GM21619 (cell line): ENCODE measurements around the gene JPT2.

Source experiments
- ATAC-seq: cut with Tn5 transposase; IDR thresholded peaks from one replicate; pipeline ENCODE4 v1.9.1; 2021; ENCODE audit not compliant: unreplicated experiment

The JPT2 gene

DNA sequence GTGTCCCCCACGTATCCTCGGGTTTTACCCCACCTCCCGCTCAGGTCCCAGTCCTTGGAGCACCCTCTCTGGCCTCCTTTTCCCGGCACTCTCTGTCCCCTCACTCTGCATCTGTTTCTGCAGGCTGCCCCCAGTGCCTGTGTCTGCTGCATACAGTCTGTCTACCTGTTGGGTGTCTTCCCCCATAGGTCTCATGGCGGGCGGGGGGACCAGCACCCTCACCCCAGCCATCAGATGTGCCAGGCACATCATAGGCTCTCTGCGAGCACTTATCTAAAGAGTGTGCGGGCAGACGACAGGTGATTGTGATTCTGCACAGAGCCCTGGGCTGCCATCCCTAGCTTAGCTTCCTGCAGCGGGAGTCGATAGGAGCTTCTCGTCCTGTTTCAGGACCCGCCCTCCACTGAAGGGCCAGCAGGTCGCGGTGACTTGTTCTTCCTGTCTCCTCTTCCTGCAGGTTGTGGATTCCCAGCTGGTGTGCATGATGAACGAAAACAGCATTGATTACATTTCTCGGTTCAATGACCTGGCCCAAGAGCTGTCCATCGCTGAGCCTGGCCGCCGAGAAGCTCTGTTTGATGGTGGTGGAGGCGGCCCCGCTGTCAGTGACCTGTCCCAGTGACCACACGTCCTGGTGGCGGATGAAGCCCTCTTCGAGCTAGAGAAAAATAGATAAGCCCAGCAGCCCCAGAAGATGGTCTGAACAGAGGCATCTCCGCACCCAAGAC is 4.5 kb upstream of the JPT2 start:
- no peak for ATAC-seq

DNA sequence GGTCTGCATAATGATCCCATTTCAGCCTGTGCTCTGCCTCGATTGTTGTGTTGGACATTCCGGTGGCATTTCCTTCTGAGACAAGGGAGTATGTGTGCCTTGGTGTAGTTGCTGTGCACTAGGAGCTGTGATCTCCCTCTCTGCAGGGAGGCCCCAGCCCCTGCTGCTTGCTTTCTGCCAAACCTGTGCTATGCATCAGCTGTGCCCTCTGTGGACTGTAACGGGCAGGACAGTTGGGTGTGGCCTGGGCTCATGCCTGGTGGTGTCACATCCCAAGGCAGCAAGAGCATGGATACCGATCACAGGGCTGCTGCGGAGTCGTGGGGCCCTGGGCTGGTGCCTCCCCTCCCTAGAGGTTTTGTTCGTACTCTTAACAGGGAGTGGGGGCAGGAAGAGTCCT is 3.8 kb upstream of the JPT2 start:
- no peak for ATAC-seq

DNA sequence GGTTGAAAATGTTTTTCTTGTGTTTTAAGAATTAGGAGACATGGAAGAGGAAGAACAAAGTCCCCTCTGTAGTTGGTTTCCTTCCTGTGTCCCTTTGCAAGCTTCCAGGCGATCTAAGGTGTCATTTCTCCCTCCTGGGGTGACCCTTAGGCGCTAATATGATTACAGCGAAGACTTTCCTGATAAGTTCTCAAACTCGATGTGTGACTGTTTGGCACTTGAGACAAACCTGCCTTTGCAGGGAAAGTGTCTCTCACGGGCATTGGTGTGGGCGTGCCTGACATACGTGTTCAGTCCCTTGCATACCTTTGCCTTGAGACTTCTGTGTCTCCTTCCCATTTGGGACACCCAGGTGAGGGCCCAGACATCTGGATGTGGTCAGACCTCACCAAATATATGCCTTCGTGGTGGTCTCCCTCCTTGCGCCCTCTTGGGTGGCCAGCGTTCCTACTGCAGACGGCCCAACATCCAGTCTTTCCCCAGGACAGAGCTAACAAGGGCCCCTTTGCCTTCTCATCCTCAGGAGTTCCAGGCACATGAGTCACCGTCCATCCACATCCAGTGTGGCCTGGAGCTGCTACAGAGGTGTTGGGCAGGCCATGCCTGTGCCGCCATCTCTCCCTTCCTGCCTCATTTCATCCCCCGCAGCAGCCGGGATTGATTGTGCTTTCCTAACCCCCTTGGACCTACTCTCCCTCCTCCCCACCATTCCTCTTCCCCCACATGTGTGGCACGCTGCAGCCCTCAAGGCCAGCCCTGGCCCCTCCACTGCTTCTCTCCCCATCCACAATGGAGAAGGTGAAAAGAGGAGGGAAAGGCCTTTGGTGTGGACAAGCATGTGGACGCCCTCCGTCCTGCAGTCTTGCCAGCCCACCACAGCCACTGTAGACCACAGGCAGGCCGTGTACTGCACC is 3.1 kb upstream of the JPT2 start:
- ATAC-seq: no peak

DNA sequence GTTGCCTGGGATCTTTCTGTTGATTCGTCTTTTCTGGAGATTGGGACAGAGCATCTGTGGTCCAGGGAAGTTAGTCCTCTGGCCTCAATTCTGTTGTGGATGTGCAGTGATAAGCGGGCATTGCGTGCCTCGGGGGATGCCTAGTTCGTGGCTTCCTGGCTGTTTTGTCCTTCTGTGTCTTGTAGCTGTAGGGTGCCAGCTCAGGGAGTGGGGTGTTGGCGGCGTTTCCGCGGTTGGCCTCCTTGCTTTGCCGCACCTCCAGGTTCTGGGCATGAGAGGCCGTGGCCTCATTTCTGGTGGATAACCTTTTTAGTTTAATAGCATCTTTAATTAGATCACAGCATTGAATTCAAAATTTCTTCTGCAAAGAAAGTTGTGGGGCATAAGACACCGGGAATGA is 1.4 kb upstream of the JPT2 start:
- ATAC-seq: no peak

DNA sequence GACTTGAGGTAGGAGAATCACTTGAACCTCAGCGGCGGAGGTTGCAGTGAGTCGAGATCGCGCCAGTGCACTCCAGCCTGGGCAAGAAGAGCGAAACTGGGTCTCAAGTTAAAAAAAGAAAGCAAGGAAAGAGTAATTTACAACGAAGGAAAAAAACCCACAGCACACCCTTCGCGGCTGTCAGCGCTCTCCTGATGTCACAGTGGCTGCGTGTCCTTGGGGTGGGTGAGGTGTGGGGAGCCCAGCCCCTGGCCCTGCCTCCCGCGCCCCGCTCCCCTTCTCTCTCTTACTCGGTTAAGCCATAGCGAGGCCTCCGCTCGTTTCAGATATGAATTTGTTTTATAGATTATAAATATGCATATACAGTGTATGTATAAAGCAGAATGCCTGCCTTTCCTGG is 740 bp upstream of the JPT2 start:
- no peak for ATAC-seq

DNA sequence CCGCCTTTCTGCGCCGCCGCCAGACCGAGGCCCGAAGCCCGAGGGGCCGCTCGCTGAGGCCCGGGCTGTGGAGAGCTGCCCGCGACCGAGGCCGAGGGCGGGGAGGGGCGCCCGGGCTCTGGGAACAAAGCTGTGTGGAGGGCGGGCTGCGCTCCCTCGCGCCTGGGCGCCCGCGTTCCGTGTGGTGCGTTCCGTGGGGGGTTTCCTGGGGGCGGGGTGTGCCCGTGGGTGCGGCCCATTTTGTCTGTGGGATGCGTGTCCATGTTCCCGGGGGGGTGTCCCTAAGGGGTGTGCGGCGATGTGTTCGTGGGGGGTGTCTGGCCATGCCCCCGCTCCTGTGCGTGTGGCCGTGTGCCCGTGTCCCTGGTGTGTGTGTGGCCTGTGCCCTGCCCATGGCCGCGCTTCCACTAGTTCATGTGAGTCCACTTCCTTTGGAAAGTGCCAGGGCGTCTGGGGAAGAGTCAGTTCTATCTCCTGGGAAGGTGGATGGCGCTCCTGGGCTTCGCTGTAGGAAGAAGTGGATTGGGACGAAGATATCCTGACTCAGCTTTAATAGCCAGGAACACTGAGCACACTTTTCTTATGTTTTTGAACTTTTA is 520 bp downstream of the JPT2 start:
- ATAC-seq: peak; percentile 5

DNA sequence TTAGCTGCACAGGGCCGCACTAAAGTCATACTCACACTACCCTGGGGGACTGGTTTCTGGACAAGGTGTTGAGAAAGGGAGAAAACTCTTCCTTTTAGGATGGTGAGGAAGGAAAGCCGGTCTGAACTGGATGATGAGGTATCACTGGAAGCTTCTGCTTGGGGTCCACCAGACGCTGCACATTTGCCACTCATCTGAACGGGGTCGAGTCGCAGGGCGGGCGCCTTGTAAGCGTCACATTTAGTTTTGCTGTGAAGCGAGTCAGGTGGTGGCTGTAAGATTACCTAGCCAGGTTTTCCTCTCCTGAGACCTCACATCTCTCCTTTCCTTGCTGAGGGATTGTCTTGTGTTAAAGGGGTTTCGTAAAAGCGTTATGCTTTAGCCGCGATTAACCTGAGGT is 2.3 kb downstream of the JPT2 start:
- no peak for ATAC-seq

DNA sequence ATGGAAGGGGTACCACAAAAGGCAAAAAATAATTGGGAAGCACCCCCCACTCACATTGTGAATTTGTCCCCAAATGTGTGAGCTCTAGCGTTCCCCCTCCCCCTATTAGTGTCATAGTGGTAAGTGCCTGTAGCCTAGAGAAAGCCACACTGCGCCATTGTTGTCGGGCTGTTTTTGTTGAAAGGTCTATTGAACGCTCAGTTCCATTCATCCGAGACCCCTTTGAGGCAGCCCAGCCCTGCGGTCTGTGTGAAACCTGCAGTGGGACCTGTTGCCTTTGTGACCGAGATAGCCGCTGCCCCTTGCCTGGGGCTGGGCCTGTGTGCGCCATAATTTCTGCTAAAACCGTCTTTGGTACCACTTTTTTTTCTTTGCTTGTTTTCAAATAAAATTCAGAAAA is 3.0 kb downstream of the JPT2 start:
- no peak for ATAC-seq

DNA sequence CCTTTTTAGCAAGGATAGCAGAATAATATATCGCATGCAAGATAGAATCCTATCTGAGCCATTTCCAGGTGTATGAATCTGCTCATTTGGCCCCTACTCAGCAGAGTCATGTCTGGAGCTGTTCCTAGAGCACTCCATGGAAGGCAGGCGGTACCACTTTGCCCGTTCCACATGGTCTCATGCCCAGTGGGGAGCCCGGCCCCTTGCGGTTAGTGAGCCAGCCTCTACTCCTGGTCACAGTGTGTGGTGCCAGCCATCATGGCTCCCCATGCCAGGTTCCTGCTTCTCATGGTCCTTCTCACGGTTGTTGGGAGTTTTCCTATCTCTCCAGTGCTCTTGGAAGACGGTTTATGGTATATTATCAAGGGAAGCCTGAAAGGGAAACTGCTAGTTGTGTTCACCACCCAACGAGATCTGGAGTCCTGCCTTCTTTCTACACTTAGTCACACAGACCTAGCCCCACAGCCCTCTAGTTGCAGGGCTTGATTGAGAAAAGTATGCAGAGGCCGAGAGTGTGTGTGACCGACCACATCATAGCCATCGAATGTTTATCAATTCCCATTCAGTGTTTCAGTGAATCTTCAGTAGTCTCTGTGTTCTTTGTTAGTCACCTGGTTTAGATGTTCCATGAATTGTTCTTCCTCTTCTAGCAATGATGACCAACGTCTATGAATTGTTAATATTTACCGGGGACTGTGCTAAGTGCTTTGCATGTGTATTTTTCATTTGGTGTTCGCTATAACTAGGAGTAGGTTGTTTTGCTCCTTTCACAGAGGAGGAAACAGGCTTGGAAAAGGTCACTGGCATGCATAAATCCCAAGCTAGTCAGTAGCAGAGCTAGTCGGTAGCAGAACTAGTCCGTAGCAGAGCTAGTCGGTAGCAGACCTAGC is 9.6 kb downstream of the JPT2 start:
- ATAC-seq: no peak

DNA sequence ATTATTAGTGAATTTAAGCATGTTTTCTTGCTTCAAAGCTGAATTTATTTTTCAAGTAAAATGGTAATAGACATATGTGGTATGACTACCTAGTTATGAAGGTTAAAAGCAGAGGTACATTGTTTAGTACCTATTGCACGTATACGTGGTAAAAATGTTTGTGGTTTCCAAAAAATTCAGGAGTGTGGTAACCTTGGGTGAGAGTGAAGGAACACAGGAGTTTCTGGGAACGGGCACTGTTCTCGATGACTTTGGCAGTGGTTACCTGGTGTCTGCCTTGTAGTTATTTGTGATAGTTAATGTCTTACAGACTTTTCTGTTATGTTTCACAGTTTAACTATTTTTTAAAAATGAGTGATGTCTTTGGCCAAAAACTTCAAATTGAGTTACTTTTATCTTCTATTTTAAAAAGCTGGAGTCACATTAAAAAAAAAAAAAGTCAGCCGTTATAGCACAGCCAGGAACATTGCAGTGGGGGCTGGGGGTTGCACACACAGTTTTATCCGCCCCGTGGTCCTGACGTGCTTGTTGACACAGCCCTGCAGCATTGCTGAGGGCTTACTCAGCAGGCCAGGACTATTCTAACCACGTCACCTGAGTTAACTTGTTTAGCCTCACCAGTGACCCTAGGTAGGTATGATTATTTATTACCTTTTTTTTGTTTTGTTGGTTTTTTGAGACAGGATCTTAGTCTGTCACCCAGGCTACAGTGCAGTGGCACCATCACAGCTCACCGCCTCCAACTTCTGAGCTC is 10.9 kb downstream of the JPT2 start:
- no peak for ATAC-seq

DNA sequence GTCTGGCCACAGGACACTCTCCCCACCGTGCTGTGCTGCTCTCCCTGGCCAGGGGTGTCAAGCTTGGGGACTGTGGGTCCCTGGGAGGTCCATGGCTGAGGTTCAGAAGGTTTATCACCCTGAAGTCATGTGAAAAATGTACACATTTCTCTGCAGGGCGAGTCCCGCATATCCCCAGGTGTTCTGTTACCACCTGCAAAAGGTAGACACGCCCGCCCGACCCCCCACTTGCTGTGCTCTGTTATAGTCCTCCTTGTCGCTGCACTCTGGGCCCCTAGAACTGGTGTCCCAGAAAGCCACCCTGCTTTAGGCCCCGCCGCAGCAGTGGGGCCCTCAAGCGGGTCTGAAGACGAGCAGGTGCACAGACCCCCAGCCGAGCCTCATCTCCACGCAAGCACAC is 11.8 kb downstream of the JPT2 start:
- no peak for ATAC-seq

DNA sequence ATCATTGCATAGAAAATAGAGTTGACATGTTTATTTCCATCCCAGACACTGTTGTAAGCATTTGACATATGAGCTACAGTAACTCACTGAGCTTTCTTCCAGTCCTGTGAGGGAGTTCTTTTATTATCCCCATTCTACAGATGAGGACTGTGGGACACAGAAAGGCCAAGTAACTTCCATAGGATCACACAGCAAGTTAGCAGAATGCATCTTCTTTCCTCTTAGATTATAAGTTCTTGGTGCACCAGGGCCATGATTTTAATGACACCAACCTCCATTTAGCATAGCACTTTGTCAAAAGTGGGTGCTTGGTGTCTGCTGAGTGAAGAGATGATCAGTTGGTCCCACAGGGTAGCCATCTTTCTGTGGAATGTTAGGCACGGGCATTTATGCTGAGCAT is 12.7 kb downstream of the JPT2 start:
- ATAC-seq: no peak

DNA sequence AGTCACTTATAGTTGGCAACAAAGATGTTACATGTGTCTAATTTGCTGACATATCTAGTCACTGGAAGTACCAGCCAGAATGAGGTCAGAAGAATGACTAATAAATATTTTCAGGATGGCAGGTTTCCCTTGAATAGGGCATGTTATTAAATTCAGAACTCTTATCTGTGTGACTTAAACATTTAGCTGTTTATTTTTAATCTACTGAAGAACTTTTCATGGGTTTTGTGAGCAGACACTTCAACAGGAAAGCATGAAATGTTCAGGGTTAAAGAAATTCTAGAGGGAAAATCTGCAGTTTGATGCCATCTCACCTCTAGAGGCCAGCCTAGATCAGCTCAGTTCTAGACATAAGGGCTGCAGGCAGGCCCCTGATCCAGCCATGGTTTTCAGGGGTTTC is 13.2 kb downstream of the JPT2 start:
- ATAC-seq: no peak

DNA sequence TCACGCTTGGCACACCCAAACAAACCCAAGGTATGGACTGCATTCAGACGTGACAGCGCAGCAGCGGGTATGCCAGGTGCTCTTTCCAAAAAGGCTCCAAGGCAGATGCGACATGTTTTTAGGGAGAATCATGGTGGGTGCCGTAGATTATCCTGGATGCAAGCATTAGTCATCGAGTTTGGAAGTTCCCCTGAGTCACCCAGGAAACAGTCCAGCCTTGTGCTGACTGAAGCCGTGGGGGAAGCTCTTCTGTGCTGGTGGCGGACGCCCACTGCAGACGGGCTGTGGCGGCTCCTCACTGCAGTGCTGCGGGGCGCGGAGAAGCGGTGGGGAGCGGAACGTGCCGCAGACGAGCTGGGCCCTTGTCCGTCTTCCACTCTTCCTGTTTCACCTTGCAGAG is 13.9 kb downstream of the JPT2 start:
- ATAC-seq: no peak

DNA sequence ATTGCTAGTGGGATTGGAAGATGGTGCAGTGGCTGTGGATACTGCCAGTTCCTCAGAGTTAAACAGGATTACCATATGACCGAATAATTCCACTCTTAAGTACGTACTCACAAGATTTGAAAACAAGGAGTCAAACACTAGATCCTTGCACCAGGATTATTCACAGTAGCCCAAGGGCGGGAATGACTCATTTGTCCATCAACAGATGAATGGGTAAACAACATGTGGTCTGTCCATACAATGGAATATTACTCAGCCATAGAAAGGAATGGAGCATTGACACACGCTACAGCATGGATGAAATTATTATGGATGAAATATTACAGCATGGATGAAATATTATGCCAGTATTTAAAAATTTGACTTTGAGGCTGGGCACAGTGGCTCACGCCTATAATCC is 18.8 kb downstream of the JPT2 start:
- no peak for ATAC-seq

DNA sequence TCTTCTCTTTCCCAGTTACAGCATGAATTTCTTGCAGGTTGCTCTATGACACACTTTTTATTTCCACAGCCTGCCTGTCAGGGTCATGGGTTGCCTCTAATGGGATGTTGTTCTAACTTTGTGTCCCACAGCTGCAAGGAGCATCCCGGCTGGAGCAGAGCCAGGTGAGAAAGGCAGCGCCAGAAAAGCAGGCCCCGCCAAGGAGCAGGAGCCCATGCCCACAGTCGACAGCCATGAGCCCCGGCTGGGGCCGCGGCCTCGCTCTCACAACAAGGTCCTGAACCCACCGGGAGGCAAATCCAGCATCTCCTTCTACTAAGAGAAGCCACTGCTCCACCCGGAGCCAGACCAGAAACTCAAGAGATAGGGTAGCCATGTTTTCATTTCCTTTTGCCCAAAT is 20.6 kb downstream of the JPT2 start:
- no peak for ATAC-seq

DNA sequence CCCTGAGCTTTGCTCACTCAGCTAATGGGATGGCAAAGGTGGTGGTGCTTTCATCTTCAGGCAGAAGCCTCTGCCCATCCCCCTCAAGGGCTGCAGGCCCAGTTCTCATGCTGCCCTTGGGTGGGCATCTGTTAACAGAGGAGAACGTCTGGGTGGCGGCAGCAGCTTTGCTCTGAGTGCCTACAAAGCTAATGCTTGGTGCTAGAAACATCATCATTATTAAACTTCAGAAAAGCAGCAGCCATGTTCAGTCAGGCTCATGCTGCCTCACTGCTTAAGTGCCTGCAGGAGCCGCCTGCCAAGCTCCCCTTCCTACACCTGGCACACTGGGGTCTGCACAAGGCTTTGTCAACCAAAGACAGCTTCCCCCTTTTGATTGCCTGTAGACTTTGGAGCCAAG is 22.2 kb downstream of the JPT2 start:
- no peak for ATAC-seq

DNA sequence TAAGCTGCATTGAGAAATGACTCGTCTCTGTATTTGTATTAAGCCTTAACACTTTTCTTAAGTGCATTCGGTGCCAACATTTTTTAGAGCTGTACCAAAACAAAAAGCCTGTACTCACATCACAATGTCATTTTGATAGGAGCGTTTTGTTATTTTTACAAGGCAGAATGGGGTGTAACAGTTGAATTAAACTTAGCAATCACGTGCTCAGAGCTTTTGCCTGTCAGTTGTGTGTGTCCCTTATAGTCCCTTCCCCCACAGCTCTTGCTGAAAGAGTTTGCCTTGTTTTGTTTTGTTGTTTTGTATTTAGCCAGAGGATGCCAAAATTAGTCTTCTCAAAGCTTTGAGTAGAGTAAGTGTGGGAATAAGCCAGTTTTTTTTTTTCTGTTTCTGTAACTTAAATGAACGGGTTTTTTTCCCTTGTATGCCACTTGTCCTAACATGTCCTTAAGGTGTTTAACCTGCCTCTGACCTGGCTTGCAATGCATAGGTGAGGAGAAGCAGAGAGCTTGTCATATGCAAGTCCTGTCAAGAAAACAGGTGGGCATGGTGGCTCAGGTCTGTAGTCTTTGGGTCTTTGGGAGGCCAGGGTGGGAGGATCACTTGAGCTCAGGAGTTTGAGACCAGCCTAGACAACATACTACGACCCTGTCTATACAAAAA is 23.3 kb downstream of the JPT2 start:
- ATAC-seq: no peak

DNA sequence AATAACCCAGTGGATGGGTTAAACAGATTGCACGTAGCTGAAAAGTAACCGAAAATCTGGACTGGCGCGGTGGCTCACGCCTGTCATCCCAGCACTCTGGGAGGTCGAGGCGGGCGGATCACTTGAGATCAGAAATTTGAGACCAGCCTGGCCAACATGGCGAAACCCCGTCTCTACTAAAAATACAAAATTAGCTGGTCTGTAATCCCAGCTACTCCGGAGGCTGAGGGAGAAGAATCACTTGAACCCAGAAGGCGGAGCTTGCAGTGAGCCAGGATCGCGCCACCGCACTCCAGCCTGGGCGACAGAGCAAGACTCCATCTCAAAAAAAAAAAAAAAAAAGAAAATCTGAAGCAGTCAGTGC is 27.2 kb downstream of the JPT2 start:
- ATAC-seq: peak; percentile 7
